GM12801 (cell line): ENCODE results near the gene ZNF555.

ENCODE experiments used
- CTCF ChIP-seq: IDR thresholded peaks from one replicate; pipeline ENCODE4 v1.5.1; 2011; ENCODE audit warnings: control low read depth; ENCODE audit not compliant: insufficient read length; ENCODE audit errors: extremely low read depth

Gene ZNF555

GRCh38 chr19:2827022-2827421, 14.3 kb upstream of the ZNF555 start:
- no peak for TF ChIP-seq CTCF

- TF ChIP-seq CTCF = no peak
These were observed 13.3 kb upstream of the ZNF555 start for GRCh38 chr19:2827840-2828489.

- no peak for TF ChIP-seq CTCF
These were observed 6.9 kb upstream of the ZNF555 start for GRCh38 chr19:2834294-2834871.

- no peak for TF ChIP-seq CTCF
These were observed 3.8 kb upstream of the ZNF555 start for GRCh38 chr19:2837430-2837829.

GRCh38 chr19:2841855-2842574, 740 bp downstream of the ZNF555 start:
- TF ChIP-seq CTCF = no peak

- no peak for TF ChIP-seq CTCF
These were observed 3.8 kb downstream of the ZNF555 start for GRCh38 chr19:2845107-2845506.

GRCh38 chr19:2846180-2846894, 5.1 kb downstream of the ZNF555 start:
- TF ChIP-seq CTCF = no peak
